GM20431 (cell line): ENCODE measurements around the gene LACTB.
"Not testable (repeated sequence)": the region's sequence is repeated elsewhere in the genome, so short reads cannot be mapped to it uniquely, and the experiment has no call there.

ENCODE experiments used
- in situ Hi-C: fragments of 300-500 bp; cut with MseI, MboI; formaldehyde crosslinking; loops from one replicate; pipeline ENCODE4 v1.15.0; 2020; ENCODE audit warnings: low sequenced_read_pairs; ENCODE audit not compliant: unreplicated experiment

The LACTB gene

GRCh38 chr15:63088533-63089245 lies 33.0 kb upstream of the LACTB start:
- in situ Hi-C loops: no loop called here

- in situ Hi-C loops: no loop called here
Observed at GRCh38 chr15:63089260-63090043, 32.2 kb upstream of the LACTB start.

- in situ Hi-C loops: no loop called here
Observed at GRCh38 chr15:63090472-63090871, 31.2 kb upstream of the LACTB start.

GRCh38 chr15:63090887-63091286 lies 30.8 kb upstream of the LACTB start:
- in situ Hi-C loops: no loop called here

- in situ Hi-C loops: no loop called here
Observed at GRCh38 chr15:63091679-63092446, 29.8 kb upstream of the LACTB start.

GRCh38 chr15:63093486-63094205 lies 28.0 kb upstream of the LACTB start:
- in situ Hi-C loops: no loop called here

GRCh38 chr15:63094495-63094931 lies 27.1 kb upstream of the LACTB start:
- in situ Hi-C loops: no loop called here

GRCh38 chr15:63096178-63096577 lies 25.5 kb upstream of the LACTB start:
- in situ Hi-C loops: no loop called here

GRCh38 chr15:63098901-63099300 lies 22.8 kb upstream of the LACTB start:
- in situ Hi-C loops: not testable (repeated sequence)

GRCh38 chr15:63099581-63099980 lies 22.1 kb upstream of the LACTB start:
- in situ Hi-C loops: not testable (repeated sequence)

- in situ Hi-C loops: no loop called here
Observed at GRCh38 chr15:63103416-63103815, 18.2 kb upstream of the LACTB start.

GRCh38 chr15:63104727-63105126 lies 16.9 kb upstream of the LACTB start:
- in situ Hi-C loops: no loop called here

GRCh38 chr15:63105354-63105753 lies 16.3 kb upstream of the LACTB start:
- in situ Hi-C loops: not testable (repeated sequence)

- in situ Hi-C loops: no loop called here
Observed at GRCh38 chr15:63107895-63108546, 13.6 kb upstream of the LACTB start.

GRCh38 chr15:63109498-63109897 lies 12.2 kb upstream of the LACTB start:
- in situ Hi-C loops: no loop called here

- in situ Hi-C loops: no loop called here
Observed at GRCh38 chr15:63109920-63110319, 11.7 kb upstream of the LACTB start.

- in situ Hi-C loops: no loop called here
Observed at GRCh38 chr15:63110428-63111026, 11.1 kb upstream of the LACTB start.

GRCh38 chr15:63111481-63111880 lies 10.2 kb upstream of the LACTB start:
- in situ Hi-C loops: no loop called here

GRCh38 chr15:63112871-63113270 lies 8.8 kb upstream of the LACTB start:
- in situ Hi-C loops: no loop called here
